GM06990 (cell line): ENCODE data around the gene ASH1L.
"Not testable (repeated sequence)": the region's sequence is repeated elsewhere in the genome, so short reads cannot be mapped to it uniquely, and the experiment has no call there.

Source experiments
- DNase-seq: peaks from one replicate; pipeline ENCODE4 v3.0.0-alpha.2; 2011; ENCODE audit not compliant: insufficient read length; ENCODE audit errors: extremely low read depth
- H3K27me3 ChIP-seq: replicated peaks from 2 replicates; pipeline ENCODE4 v1.6.0; 2011; ENCODE audit warnings: low read length; ENCODE audit not compliant: control insufficient read depth, insufficient read depth
- H3K36me3 ChIP-seq: 2 replicates; pipeline ENCODE4 v1.5.1; 2011; ENCODE audit warnings: low read length; ENCODE audit not compliant: control insufficient read depth, insufficient read depth
- H3K4me3 ChIP-seq: replicated peaks from 2 replicates; pipeline ENCODE4 v1.5.1; 2011; ENCODE audit warnings: low read depth, mild to moderate bottlenecking, control low read depth, low read length
- TF ChIP-seq, protein P1 (sequence below): IDR thresholded peaks from 2 replicates; pipeline ENCODE4 v1.5.1; 2011; ENCODE audit warnings: low read length, control low read depth, mild to moderate bottlenecking, inconsistent platforms; ENCODE audit not compliant: insufficient read depth, poor library complexity, severe bottlenecking

The ASH1L gene

DNA sequence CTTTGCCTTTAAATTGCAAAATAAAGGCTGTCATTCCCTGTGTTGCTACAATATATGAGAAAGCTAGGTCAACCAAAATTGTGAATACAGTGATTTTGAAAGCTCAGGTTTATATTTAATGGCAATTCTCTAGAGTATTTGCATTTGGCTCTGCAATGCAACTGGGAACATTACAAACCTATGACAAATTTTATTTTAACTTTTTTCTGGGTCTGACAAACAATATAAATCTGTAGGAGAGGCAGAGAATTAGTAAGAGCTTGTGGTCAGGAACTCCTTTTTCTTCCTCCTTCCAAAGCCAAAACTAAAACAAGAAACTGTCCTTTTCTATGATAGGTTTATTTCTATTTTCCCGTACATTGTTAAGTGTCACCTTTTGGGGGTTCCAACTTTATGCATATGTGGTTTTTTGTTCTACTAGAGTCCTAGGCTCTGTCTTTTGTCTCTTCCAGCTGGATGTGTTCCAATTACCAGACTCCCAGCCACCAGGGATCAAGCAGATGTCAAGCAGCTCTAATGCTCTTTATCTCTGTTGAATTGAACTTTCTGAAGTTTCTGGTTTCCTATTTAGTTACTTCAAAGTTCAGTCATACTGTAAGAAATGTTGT, 106.9 kb downstream of the ASH1L start:
- no peak for DNase-seq
- TF ChIP-seq, protein P1, sequence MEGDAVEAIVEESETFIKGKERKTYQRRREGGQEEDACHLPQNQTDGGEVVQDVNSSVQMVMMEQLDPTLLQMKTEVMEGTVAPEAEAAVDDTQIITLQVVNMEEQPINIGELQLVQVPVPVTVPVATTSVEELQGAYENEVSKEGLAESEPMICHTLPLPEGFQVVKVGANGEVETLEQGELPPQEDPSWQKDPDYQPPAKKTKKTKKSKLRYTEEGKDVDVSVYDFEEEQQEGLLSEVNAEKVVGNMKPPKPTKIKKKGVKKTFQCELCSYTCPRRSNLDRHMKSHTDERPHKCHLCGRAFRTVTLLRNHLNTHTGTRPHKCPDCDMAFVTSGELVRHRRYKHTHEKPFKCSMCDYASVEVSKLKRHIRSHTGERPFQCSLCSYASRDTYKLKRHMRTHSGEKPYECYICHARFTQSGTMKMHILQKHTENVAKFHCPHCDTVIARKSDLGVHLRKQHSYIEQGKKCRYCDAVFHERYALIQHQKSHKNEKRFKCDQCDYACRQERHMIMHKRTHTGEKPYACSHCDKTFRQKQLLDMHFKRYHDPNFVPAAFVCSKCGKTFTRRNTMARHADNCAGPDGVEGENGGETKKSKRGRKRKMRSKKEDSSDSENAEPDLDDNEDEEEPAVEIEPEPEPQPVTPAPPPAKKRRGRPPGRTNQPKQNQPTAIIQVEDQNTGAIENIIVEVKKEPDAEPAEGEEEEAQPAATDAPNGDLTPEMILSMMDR, result no peak
- H3K36me3 ChIP-seq, result no peaks in the 10 kb centered on the region; the same call in 1 of the 2 replicates
- no peaks in the 10 kb centered on the region for H3K27me3 ChIP-seq
- H3K4me3 ChIP-seq, result no peak overlapping the region

DNA sequence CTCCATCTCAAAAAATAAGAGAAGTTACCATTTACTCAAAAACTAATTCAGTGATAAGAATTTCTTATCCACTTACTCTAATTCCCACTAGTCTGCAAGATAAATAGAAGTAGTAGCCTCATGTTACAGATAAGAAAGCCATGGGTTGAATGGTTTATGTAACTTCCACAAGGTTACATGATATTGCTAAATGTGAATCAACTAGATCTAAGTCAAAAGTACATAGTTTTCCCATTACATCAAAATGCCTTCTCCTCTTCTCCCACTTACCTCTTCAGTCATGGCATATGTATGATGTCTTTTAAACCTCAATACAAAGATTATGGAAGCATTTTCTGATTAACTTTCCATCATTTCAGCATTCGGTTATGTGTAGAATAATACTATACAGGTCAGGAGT, 108.5 kb downstream of the ASH1L start:
- Histone ChIP-seq H3K4me3 (no peak overlapping the region), H3K27me3 (no peaks in the 10 kb centered on the region), H3K36me3 (no peaks in the 10 kb centered on the region; the same call in 1 of the 2 replicates)
- no peak for DNase-seq
- TF ChIP-seq, protein P1, result no peak

DNA sequence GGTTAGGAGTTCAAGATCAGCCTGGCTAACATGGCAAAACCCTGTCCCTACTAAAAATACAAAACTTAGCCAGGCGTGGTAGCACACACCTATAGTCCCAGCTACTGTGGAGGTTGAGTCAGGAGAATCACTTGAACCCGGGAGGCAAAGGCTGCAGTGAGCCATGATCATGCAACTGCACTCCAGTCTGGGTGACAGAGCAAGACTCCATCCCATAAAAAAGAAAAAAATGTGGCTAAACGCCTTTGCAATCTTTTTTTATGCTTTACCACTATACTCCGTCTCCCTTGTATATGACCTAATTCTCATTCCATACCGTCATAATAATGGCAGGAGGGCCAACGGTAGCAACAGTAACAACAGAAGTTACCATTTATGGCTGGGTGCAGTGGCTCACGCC, 109.5 kb downstream of the ASH1L start:
- no peaks in the 10 kb centered on the region for H3K27me3 ChIP-seq
- no peak for DNase-seq
- no peak overlapping the region for H3K4me3 ChIP-seq
- TF ChIP-seq, protein P1, result no peak
- H3K36me3 ChIP-seq, result no peaks in the 10 kb centered on the region; the same call in none of the 2 replicates

DNA sequence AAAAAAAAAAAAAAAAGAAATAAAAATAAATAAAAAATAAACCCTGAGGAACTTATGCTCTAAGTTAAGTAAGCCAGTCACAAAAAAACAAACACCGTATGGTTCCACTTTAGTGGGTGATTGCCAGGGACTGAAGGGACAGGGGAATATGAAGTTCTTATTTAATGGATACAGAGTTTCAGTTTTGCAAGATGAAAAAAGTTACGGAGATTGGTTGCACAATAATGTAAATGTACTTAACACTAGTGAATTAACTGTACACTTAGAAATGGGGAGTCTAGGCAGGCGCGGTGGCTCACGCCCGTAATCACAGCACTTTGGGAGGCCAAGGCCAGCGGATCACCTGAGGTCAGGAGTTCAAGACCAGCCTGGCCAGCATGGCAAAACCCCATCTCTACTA, 111.4 kb downstream of the ASH1L start:
- no peak for DNase-seq
- Histone ChIP-seq H3K4me3 (no peak overlapping the region), H3K36me3 (no peaks in the 10 kb centered on the region; the same call in none of the 2 replicates), H3K27me3 (no peaks in the 10 kb centered on the region)
- TF ChIP-seq, protein P1, result no peak

DNA sequence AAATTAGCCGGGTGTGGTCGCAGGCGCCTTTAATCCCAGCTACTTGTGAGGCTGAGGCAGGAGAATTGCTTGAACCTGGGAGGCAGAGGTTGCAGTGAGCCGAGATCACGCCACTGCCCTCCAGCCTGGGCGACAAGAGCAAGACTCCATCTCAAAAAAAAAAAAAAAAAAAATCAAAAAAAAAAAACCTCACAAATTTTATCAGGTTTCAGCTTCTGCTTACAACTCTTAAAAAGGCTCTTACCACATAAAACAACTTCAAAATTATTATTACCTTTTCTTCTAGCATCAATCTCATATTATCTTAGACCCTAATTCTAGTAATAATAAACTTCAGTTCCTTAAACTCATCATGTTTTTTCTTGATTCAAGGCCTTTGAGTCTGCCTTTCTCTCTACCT, 120.2 kb downstream of the ASH1L start:
- H3K27me3 ChIP-seq, H3K36me3 ChIP-seq: not testable (repeated sequence)

DNA sequence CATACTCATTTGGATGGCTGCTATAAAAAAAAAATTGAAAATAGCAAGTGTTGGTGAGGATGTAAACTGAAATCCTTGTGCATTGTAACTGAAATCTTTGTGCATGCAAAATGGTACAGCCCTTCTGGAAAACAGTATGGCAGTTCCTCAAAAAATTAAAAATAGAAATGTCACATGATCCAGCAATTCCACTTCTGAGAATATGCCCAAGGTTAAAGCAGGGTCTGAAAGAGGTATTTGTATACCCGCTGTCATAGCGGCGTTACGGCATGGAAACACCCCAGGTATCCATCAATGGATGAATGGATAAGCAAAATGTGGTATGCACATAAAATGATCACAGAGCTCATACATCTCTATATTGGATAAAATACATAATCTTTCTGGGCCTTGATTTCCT, 125.2 kb downstream of the ASH1L start:
- Histone ChIP-seq H3K36me3 (peaks cover 12% of the 10 kb centered on the region), H3K4me3 (no peak overlapping the region), H3K27me3 (no peaks in the 10 kb centered on the region)
- TF ChIP-seq, protein P1, result no peak
- DNase-seq, result no peak

More for the DNA sequence above, 120.2 kb downstream of the ASH1L start:
- not testable (repeated sequence) for H3K4me3 ChIP-seq, DNase-seq

DNA sequence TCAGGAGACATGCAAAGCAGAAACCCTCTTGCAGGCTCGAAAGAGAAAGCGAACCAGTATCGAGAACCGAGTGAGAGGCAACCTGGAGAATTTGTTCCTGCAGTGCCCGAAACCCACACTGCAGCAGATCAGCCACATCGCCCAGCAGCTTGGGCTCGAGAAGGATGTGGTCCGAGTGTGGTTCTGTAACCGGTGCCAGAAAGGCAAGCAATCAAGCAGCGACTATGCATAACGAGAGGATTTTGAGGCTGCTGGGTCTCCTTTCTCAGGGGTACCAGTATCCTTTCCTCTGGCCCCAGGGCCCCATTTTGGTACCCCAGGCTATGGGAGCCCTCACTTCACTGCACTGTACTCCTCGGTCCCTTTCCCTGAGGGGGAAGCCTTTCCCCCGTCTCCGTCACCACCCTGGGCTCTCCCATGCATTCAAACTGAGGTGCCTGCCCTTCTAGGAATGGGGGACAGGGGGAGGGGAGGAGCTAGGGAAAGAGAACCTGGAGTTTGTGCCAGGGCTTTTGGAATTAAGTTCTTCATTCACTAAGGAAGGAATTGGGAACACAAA, 128.7 kb downstream of the ASH1L start:
- H3K36me3 ChIP-seq, result peaks cover 14% of the 10 kb centered on the region
- not testable (repeated sequence) for H3K4me3 ChIP-seq, DNase-seq, H3K27me3 ChIP-seq

DNA sequence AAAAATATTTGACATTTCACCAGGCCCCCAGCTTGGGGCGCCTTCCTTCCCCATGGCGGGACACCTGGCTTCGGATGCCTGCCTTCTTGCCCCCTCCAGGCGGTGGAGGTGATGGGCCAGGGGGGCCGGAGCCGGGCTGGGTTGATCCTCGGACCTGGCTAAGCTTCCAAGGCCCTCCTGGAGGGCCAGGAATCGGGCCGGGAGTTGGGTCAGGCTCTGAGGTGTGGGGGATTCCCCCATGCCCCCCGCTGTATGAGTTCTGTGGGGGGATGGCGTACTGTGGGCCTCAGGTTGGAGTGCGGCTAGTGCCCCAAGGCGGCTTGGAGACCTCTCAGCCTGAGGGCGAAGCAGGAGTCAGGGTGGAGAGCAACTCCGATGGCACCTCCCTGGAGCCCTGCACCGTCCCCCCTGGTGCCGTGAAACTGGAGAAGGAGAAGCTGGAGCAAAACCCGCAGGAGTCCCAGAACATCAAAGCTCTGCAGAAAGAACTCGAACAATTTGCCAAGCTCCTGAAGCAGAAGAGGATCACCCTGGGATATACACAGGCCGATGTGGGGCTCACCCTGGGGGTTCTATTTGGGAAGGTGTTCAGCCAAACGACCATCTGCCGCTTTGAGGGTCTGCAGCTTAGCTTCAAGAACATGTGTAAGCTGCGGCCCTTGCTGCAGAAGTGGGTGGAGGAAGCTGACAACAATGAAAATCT, 129.3 kb downstream of the ASH1L start:
- DNase-seq, H3K36me3 ChIP-seq, H3K27me3 ChIP-seq, H3K4me3 ChIP-seq: not testable (repeated sequence)
